BLaER1 treated with 17β-estradiol and CSF1 and Interleukin-3, amounts not matched to agents 10 nM and 100 nM (cell line): ENCODE results near the gene TTLL9.
A peak's percentile ranks its signal among the peaks of the same experiment; 100 is the strongest.

Experiments used
- H3K27ac ChIP-seq, 11 experiments: shearing (Covaris generic); formaldehyde crosslinking; 2 replicates each; pipeline ENCODE4 v1.8.1; 2022
- H3K27me3 ChIP-seq, 11 experiments: shearing (Covaris generic); formaldehyde crosslinking; 2 replicates each; pipeline ENCODE4 v1.8.1; 2022
- H3K36me3 ChIP-seq, 11 experiments: shearing (Covaris generic); formaldehyde crosslinking; 2 replicates each; pipeline ENCODE4 v1.8.1; 2022
- H3K4me1 ChIP-seq, 10 experiments: shearing (Covaris generic); formaldehyde crosslinking; 2 replicates each; pipeline ENCODE4 v1.8.1; 2022
- H3K4me2 ChIP-seq, 11 experiments: shearing (Covaris generic); formaldehyde crosslinking; 2 replicates each; pipeline ENCODE4 v1.8.1; 2022
- H3K4me3 ChIP-seq, 10 experiments: shearing (Covaris generic); formaldehyde crosslinking; 2 replicates each; pipeline ENCODE4 v1.8.1; 2022
- H3K9ac ChIP-seq, 11 experiments: shearing (Covaris generic); formaldehyde crosslinking; 2 replicates each; pipeline ENCODE4 v1.8.1; 2022
- H3K9me3 ChIP-seq, 11 experiments: shearing (Covaris generic); formaldehyde crosslinking; replicated peaks in 1 of 11; 2 replicates each; pipeline ENCODE4 v1.8.1; 2022
- H4K20me1 ChIP-seq, 11 experiments: shearing (Covaris generic); formaldehyde crosslinking; 2 replicates each; pipeline ENCODE4 v1.8.1; 2022
- Cebpa-rat ChIP-seq, 11 experiments: shearing (Covaris generic); IDR thresholded peaks; 2 replicates each; pipeline ENCODE4 v1.8.1; 2022

TTLL9 gene

DNA sequence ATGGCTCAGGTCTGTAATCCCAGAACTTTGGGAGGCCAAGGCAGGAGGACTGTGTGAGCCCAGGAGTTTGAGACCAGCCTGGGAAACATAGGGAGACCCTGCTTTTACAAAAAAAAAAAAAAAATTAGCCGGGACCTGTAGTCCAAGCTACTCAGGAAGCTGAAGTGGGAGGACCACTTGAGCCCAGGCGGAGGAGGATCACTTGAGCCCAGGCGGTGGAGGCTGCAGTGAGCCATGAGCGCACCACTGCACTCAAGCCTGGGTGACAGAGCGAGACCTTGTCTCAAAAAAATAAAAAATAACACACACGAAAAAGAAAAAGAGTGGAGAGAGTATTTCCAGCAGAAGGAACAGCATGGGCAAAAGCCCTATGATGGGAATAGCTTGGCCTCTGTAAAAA, 2.0 kb downstream of the TTLL9 start:
- Histone ChIP-seq H3K9me3 (no peaks in the 10 kb centered on the region), H3K4me3 (no peak overlapping the region), H3K27me3 (peaks cover 34 to 44% (median 42%) of the 10 kb centered on the region in 11 experiments), H3K9ac (no peak overlapping the region), H3K4me2 (0 out of 22 replicates have a peak overlapping the region, but pooled peaks of 2 of the 11 experiments have one; percentile 7 to 20), H4K20me1 (peaks cover 0 to 7% (median 0%) of the 10 kb centered on the region in 11 experiments; a peak in 1 of 22 replicates), H3K36me3 (no peaks in the 10 kb centered on the region), H3K4me1 (peaks cover 34 to 59% (median 53%) of the 10 kb centered on the region in 10 experiments), H3K27ac (no peak overlapping the region)
- TF ChIP-seq Cebpa-rat (IDR thresholded peaks at IDR 0.05) = no peak

- no peak for TF ChIP-seq Cebpa-rat (IDR thresholded peaks at IDR 0.05)
- H3K4me2 ChIP-seq = peak overlapping the region in 10 of 11 experiments; percentile 10 to 74 (median 48); a peak in 14 of 22 replicates
- 0 out of 22 replicates have a peak, but pooled peaks cover 0 to 4% (median 0%) of the 10 kb centered on the region in 11 experiments for H3K9me3 ChIP-seq
- H3K27ac ChIP-seq = 0 out of 22 replicates have a peak overlapping the region, but pooled peaks of 2 of the 11 experiments have one; percentile 0 to 1
- no peak overlapping the region for H3K9ac ChIP-seq
- H4K20me1 ChIP-seq = no peaks in the 10 kb centered on the region
- H3K4me1 ChIP-seq = peaks cover 27 to 44% (median 36%) of the 10 kb centered on the region in 10 experiments
- H3K27me3 ChIP-seq = peaks cover 19 to 26% (median 22%) of the 10 kb centered on the region in 11 experiments
- H3K4me3 ChIP-seq = no peak overlapping the region
- no peaks in the 10 kb centered on the region for H3K36me3 ChIP-seq
These were observed 5.2 kb downstream of the TTLL9 start for GRCh38 chr20:31875671-31876070.

DNA sequence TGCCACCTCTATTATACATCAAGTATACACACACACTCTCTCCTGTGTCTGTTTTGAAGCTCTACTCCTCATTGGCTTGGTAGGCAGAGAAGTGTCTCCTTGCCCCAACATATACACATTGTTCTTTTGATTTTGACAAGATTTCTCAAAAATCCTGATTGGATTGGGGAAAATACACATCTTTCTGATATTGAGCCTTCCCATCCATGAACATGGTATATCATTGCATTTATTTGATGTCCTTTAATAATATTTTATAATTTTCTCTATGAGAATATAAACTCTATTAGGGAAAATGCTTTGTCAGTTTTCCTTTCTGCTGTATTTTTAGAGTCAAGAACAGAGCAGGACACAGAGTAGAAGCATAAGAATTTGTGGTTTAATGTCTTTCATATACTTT, 7.2 kb downstream of the TTLL9 start:
- TF ChIP-seq Cebpa-rat (IDR thresholded peaks at IDR 0.05) = no peak
- Histone ChIP-seq H4K20me1 (no peaks in the 10 kb centered on the region), H3K9ac (no peak overlapping the region), H3K4me1 (peaks cover 24 to 41% (median 29%) of the 10 kb centered on the region in 10 experiments), H3K9me3 (0 out of 22 replicates have a peak, but pooled peaks cover 0 to 4% (median 0%) of the 10 kb centered on the region in 11 experiments), H3K4me3 (no peak overlapping the region), H3K27me3 (peaks cover 0 to 6% (median 1%) of the 10 kb centered on the region in 11 experiments; a peak in 9 of 22 replicates), H3K36me3 (no peaks in the 10 kb centered on the region), H3K27ac (no peak overlapping the region), H3K4me2 (no peak overlapping the region)

- Histone ChIP-seq H3K4me3 (peak overlapping the region; percentile 56 to 71 (median 62)), H3K9ac (peak overlapping the region; percentile 61 to 83 (median 77)), H3K27ac (peak overlapping the region in 10 of 11 experiments; percentile 37 to 87 (median 66); a peak in 17 of 22 replicates), H3K27me3 (no peaks in the 10 kb centered on the region), H4K20me1 (no peaks in the 10 kb centered on the region), H3K4me1 (peaks cover 24 to 42% (median 29%) of the 10 kb centered on the region in 10 experiments), H3K4me2 (peak overlapping the region; percentile 68 to 92 (median 86)), H3K36me3 (no peaks in the 10 kb centered on the region), H3K9me3 (0 out of 22 replicates have a peak, but pooled peaks cover 0 to 4% (median 0%) of the 10 kb centered on the region in 11 experiments)
- no peak for TF ChIP-seq Cebpa-rat (IDR thresholded peaks at IDR 0.05)
These were observed 8.9 kb downstream of the TTLL9 start for GRCh38 chr20:31879143-31879987.

DNA sequence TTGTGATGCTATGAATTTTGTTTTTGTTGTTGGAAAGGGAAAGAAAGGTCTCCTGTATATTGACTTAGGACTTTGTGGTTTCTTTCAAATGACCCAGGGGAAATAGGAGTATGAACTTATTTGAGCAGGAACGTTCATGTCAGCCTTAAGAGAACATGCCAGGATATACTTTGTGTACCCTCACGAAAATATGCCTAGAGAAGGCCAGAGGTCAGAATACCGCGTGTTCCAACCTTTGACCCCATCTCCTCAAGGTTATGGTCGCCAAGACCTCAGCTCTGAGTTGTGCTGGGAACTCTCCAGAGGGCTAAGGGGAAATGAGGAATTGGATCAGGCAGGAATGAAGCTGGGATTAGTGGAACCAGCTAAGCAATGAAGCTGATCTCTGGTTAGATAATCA, 11.5 kb downstream of the TTLL9 start:
- H3K4me2 ChIP-seq = peak overlapping the region in 1 of 11 experiments; percentile 22; a peak in 2 of 22 replicates
- no peaks in the 10 kb centered on the region for H3K36me3 ChIP-seq
- no peak for TF ChIP-seq Cebpa-rat (IDR thresholded peaks at IDR 0.05)
- H3K4me3 ChIP-seq = no peak overlapping the region
- H4K20me1 ChIP-seq = no peaks in the 10 kb centered on the region
- peaks cover 6 to 34% (median 13%) of the 10 kb centered on the region in 10 experiments; a peak in 18 of 20 replicates for H3K4me1 ChIP-seq
- H3K9me3 ChIP-seq = 0 out of 22 replicates have a peak, but pooled peaks cover 0 to 4% (median 0%) of the 10 kb centered on the region in 11 experiments
- no peak overlapping the region for H3K27ac ChIP-seq
- no peaks in the 10 kb centered on the region for H3K27me3 ChIP-seq
- H3K9ac ChIP-seq = no peak overlapping the region

- Histone ChIP-seq H3K4me1 (peaks cover 5 to 33% (median 12%) of the 10 kb centered on the region in 10 experiments; a peak in 18 of 20 replicates), H3K36me3 (no peaks in the 10 kb centered on the region), H3K4me3 (no peak overlapping the region), H3K27ac (no peak overlapping the region), H3K4me2 (no peak overlapping the region), H3K9me3 (no peaks in the 10 kb centered on the region), H3K27me3 (no peaks in the 10 kb centered on the region), H3K9ac (no peak overlapping the region), H4K20me1 (no peaks in the 10 kb centered on the region)
- no peak for TF ChIP-seq Cebpa-rat (IDR thresholded peaks at IDR 0.05)
These were observed 13.4 kb downstream of the TTLL9 start for GRCh38 chr20:31883829-31884228.

- no peak for TF ChIP-seq Cebpa-rat (IDR thresholded peaks at IDR 0.05)
- no peak overlapping the region for H3K9ac ChIP-seq
- H3K9me3 ChIP-seq = 0 out of 22 replicates have a peak, but pooled peaks cover 0 to 4% (median 0%) of the 10 kb centered on the region in 11 experiments
- H3K36me3 ChIP-seq = no peaks in the 10 kb centered on the region
- H3K4me1 ChIP-seq = peaks cover 7 to 16% (median 10%) of the 10 kb centered on the region in 10 experiments; a peak in 18 of 20 replicates
- H3K4me2 ChIP-seq = no peak overlapping the region
- H4K20me1 ChIP-seq = no peaks in the 10 kb centered on the region
- H3K27me3 ChIP-seq = no peaks in the 10 kb centered on the region
- H3K4me3 ChIP-seq = no peak overlapping the region
- H3K27ac ChIP-seq = no peak overlapping the region
These were observed 20.2 kb downstream of the TTLL9 start for GRCh38 chr20:31890646-31891045.

DNA sequence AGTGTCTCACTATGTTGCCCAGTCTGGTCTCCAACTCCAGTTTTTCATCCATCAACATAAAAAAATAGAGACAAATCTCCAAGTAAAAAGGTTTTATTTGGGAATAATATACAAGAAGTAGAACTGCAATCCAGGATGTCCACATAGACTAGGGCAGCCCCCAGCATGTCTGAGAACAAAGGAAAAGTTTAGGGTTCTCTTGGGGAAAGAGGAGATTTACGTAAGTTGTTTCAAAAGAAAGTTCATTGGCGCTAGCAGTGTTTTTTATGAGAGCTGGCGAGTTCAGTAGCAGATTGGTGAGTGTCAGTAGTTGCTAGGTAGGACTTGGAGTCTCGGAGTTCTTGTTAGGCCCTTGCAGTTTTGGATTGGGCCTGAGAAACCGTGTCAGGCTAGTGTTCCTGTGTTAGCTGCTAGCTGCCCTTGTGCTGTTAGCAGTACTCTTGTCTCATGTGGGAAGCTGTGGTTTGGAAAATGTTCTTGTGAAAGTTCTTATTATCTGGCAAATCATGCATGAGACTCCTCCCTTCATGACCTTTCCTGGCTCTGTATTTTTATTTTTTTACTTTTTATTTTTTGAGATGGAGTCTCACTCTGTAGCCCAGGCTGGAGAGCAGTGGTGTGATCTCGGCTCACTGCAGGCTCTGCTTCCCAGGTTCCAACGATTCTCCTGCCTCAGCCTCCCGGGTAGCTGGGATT, 24.7 kb downstream of the TTLL9 start:
- Histone ChIP-seq H3K4me1 (peaks cover 12 to 22% (median 15%) of the 10 kb centered on the region in 10 experiments; a peak in 18 of 20 replicates), H3K9me3 (0 out of 22 replicates have a peak, but pooled peaks cover 0 to 4% (median 0%) of the 10 kb centered on the region in 11 experiments), H3K36me3 (no peaks in the 10 kb centered on the region), H3K9ac (peak overlapping the region; percentile 1 to 64 (median 55); a peak in 18 of 22 replicates), H3K4me3 (no peak overlapping the region), H3K27ac (peak overlapping the region; percentile 34 to 73 (median 71); a peak in 20 of 22 replicates), H4K20me1 (no peaks in the 10 kb centered on the region), H3K4me2 (peak overlapping the region; percentile 42 to 66 (median 55); a peak in 21 of 22 replicates), H3K27me3 (no peaks in the 10 kb centered on the region)
- no peak for TF ChIP-seq Cebpa-rat (IDR thresholded peaks at IDR 0.05)
